Stimulated activated CD8-positive, alpha-beta memory T cell treated with anti-CD3 and anti-CD28 coated beads, Interleukin-4, amount 100 ng/mL, for 1 hour (primary cell): ENCODE measurements around the gene IGFL2.
"Not testable (repeated sequence)": the region's sequence is repeated elsewhere in the genome, so short reads cannot be mapped to it uniquely, and the experiment has no call there.

ENCODE experiments used
- DNase-seq, 2 donors: peaks; one replicate each; pipeline ENCODE4 v3.0.0-alpha.2; 2020; ENCODE audit warnings: low read depth in 2 of 2, low spot score in 1 of 2

The IGFL2 gene

GRCh38 chr19:46141421-46141820, 6.6 kb upstream of the IGFL2 start:
- DNase-seq: no peak

- no peak for DNase-seq
Observed at GRCh38 chr19:46142294-46142693, 5.7 kb upstream of the IGFL2 start.

- no peak for DNase-seq
Observed at GRCh38 chr19:46144756-46145155, 3.3 kb upstream of the IGFL2 start.

GRCh38 chr19:46147166-46147740, 785 bp upstream of the IGFL2 start:
- DNase-seq: no peak

GRCh38 chr19:46150606-46151005, 2.6 kb downstream of the IGFL2 start:
- no peak for DNase-seq

GRCh38 chr19:46155237-46155636, 7.2 kb downstream of the IGFL2 start:
- DNase-seq: no peak

- DNase-seq: no peak
Observed at GRCh38 chr19:46159418-46160232, 11.6 kb downstream of the IGFL2 start.

GRCh38 chr19:46160233-46160775, 12.3 kb downstream of the IGFL2 start:
- DNase-seq: no peak

GRCh38 chr19:46161642-46162257, 13.7 kb downstream of the IGFL2 start:
- not testable (repeated sequence) for DNase-seq

GRCh38 chr19:46162731-46163130, 14.7 kb downstream of the IGFL2 start:
- no peak for DNase-seq

- DNase-seq: no peak
Observed at GRCh38 chr19:46173886-46174480, 25.9 kb downstream of the IGFL2 start.

- no peak for DNase-seq
Observed at GRCh38 chr19:46176116-46176860, 28.2 kb downstream of the IGFL2 start.

- no peak for DNase-seq
Observed at GRCh38 chr19:46179076-46179759, 31.2 kb downstream of the IGFL2 start.

GRCh38 chr19:46180701-46181387, 32.8 kb downstream of the IGFL2 start:
- no peak for DNase-seq

GRCh38 chr19:46181388-46181779, 33.3 kb downstream of the IGFL2 start:
- DNase-seq: no peak

- DNase-seq: no peak
Observed at GRCh38 chr19:46182476-46182875, 34.4 kb downstream of the IGFL2 start.

- DNase-seq: not testable (repeated sequence)
Observed at GRCh38 chr19:46184775-46185710, 37.0 kb downstream of the IGFL2 start.

GRCh38 chr19:46186101-46186716, 38.2 kb downstream of the IGFL2 start:
- no peak for DNase-seq
